ENCODE data around the gene RPRD1B.

Gene RPRD1B

GRCh38 chr20:37997516-37997915 is 36.0 kb upstream of the RPRD1B start:
- TF ChIP-seq CTCF (IDR thresholded peaks at IDR 0.05): no peak

- no peak for TF ChIP-seq CTCF (IDR thresholded peaks at IDR 0.05)
Measured at GRCh38 chr20:37999526-38000263, 33.9 kb upstream of the RPRD1B start.

GRCh38 chr20:38000293-38000692 is 33.3 kb upstream of the RPRD1B start:
- TF ChIP-seq CTCF (IDR thresholded peaks at IDR 0.05): no peak

- TF ChIP-seq CTCF (IDR thresholded peaks at IDR 0.05): no peak
Measured at GRCh38 chr20:38001173-38001875, 32.2 kb upstream of the RPRD1B start.

GRCh38 chr20:38001981-38002380 is 31.6 kb upstream of the RPRD1B start:
- TF ChIP-seq CTCF (IDR thresholded peaks at IDR 0.05): no peak

GRCh38 chr20:38002422-38002821 is 31.1 kb upstream of the RPRD1B start:
- no peak for TF ChIP-seq CTCF (IDR thresholded peaks at IDR 0.05)

GRCh38 chr20:38004416-38004815 is 29.1 kb upstream of the RPRD1B start:
- TF ChIP-seq CTCF (IDR thresholded peaks at IDR 0.05): no peak

All from LNCAP (cell line).